Liver (tissue), 9 donors: Measurements from ENCODE around the gene MCF2L2. TPM values are rescaled to one million over a fixed set of nuclear protein-coding genes. Genes with fewer than 3 reads are reported as not detected.

Experiments used
- DNase-seq: peaks from one replicate; pipeline ENCODE4 v3.0.0-alpha.2; 2017; ENCODE audit warnings: low spot score
- H3K27ac ChIP-seq, 2 donors: one replicate each; pipeline ENCODE4 v1.7.0; 2013; ENCODE audit warnings: inconsistent platforms in 2 of 2, low read length in 2 of 2, control low read depth in 1 of 2, low read depth in 1 of 2, mild to moderate bottlenecking in 1 of 2
- H3K27me3 ChIP-seq, 4 donors: one replicate each; pipeline versions ENCODE4 v1.6.1 to v1.7.0; 2013; ENCODE audit warnings: low read length in 3 of 4, inconsistent platforms in 1 of 4, mild to moderate bottlenecking in 1 of 4, moderate library complexity in 1 of 4; ENCODE audit not compliant: control insufficient read depth in 4 of 4, insufficient read depth in 4 of 4
- H3K36me3 ChIP-seq, 4 donors: one replicate each; pipeline versions ENCODE4 v1.6.1 to v1.7.0; 2013; ENCODE audit warnings: low read length in 3 of 4, mild to moderate bottlenecking in 3 of 4, low read depth in 1 of 4, moderate library complexity in 1 of 4; ENCODE audit not compliant: control insufficient read depth in 4 of 4, insufficient read depth in 3 of 4
- H3K4me1 ChIP-seq, 4 donors: one replicate each; pipeline versions ENCODE4 v1.6.1 to v1.7.0; 2013; ENCODE audit warnings: low read length in 3 of 4, mild to moderate bottlenecking in 3 of 4, moderate library complexity in 1 of 4; ENCODE audit not compliant: control insufficient read depth in 4 of 4, insufficient read depth in 4 of 4
- H3K4me3 ChIP-seq, 3 donors: one replicate each; pipeline versions ENCODE4 v1.6.1 to v1.7.0; 2013; ENCODE audit warnings: low read length in 3 of 3, control low read depth in 1 of 3, low read depth in 1 of 3, mild to moderate bottlenecking in 1 of 3
- H3K9ac ChIP-seq, 2 donors: one replicate each; pipeline ENCODE4 v1.7.0; 2013; ENCODE audit warnings: low read length in 2 of 2, mild to moderate bottlenecking in 2 of 2, moderate library complexity in 2 of 2, control low read depth in 1 of 2, low read depth in 1 of 2
- H3K9me3 ChIP-seq, 4 donors: one replicate each; pipeline versions ENCODE4 v1.6.1 to v1.7.0; 2013; ENCODE audit warnings: low read length in 3 of 4; ENCODE audit not compliant: control insufficient read depth in 4 of 4
- ATF3 ChIP-seq: IDR thresholded peaks from 2 replicates; pipeline ENCODE4 v1.6.1; 2016; ENCODE audit warnings: antibody characterized with exemption
- CTCF ChIP-seq: fragments of 150-350 bp; IDR thresholded peaks from 2 replicates; pipeline ENCODE4 v1.5.1; 2017; ENCODE audit warnings: improper control_type of control experiment, low read depth, low read length; ENCODE audit not compliant: missing input control
- EGR1 ChIP-seq, 2 donors: IDR thresholded peaks; 2 replicates each; pipeline ENCODE4 v1.6.1; 2016 to 2018; ENCODE audit warnings: antibody characterized with exemption in 2 of 2, low read depth in 2 of 2
- FOXA1 ChIP-seq: IDR thresholded peaks from 2 replicates; pipeline ENCODE4 v1.6.1; 2016; ENCODE audit warnings: antibody characterized with exemption
- FOXA2 ChIP-seq: IDR thresholded peaks from 2 replicates; pipeline ENCODE4 v1.6.1; 2016; ENCODE audit warnings: antibody characterized with exemption
- HNF4A ChIP-seq, 2 donors: conservative IDR thresholded peaks; 2 replicates each; pipeline ENCODE4 v1.6.1; 2016; ENCODE audit warnings: antibody characterized with exemption in 2 of 2, mild to moderate bottlenecking in 2 of 2
- HNF4G ChIP-seq: IDR thresholded peaks from 2 replicates; pipeline ENCODE4 v1.6.1; 2016; ENCODE audit warnings: antibody characterized with exemption
- JUND ChIP-seq, 2 donors: IDR thresholded peaks; 2 replicates each; pipeline ENCODE4 v1.6.1; 2016; ENCODE audit warnings: antibody characterized with exemption in 2 of 2
- NR2F2 ChIP-seq: IDR thresholded peaks from 2 replicates; pipeline ENCODE4 v1.6.1; 2016; ENCODE audit warnings: antibody characterized with exemption
- RAD21 ChIP-seq, 2 donors: IDR thresholded peaks; 2 replicates each; pipeline ENCODE4 v1.6.1; 2016; ENCODE audit warnings: antibody characterized with exemption in 2 of 2, mild to moderate bottlenecking in 2 of 2
- SP1 ChIP-seq: IDR thresholded peaks from 2 replicates; pipeline ENCODE4 v1.6.1; 2018; ENCODE audit warnings: antibody characterized with exemption, mild to moderate bottlenecking
- TAF1 ChIP-seq: conservative IDR thresholded peaks from 2 replicates; pipeline ENCODE4 v1.6.1; 2016; ENCODE audit warnings: antibody characterized with exemption, mild to moderate bottlenecking
- YY1 ChIP-seq: IDR thresholded peaks from 2 replicates; pipeline ENCODE4 v1.6.1; 2016; ENCODE audit warnings: antibody characterized with exemption, mild to moderate bottlenecking
- ZBTB33 ChIP-seq: IDR thresholded peaks from 2 replicates; pipeline ENCODE4 v1.6.1; 2016; ENCODE audit warnings: antibody characterized with exemption
- WGBS: extraction: QIAGEN DNeasy Blood & Tissue Kit; methylation state at CpG from one replicate; pipeline ENCODE4 v1.1.7; 2013; 5-methylcytosine and 5-hydroxymethylcytosine counted together
- polyA plus RNA-seq, 2 donors: library from polyadenylated mRNA; stranded (reverse) in 1 of 2; unstranded in 1 of 2; fragments of 200-250 nt in 1 of 2; fragments of >200 nt in 1 of 2; fragmentation: Nextera tagmentation in 1 of 2; extraction: Ambion mirVana in 1 of 2; gene quantifications; one replicate each; pipeline versions ENCODE4 v1.2.1 to v1.2.3, GENCODE V29; 2013 to 2015
- total RNA-seq, 2 donors: library from RNA; depleted of rRNA; stranded (reverse); fragments of >200 nt; gene quantifications; one replicate each; pipeline ENCODE4 v1.2.3, GENCODE V29; 2014
- TF ChIP-seq, protein P1 (sequence below): IDR thresholded peaks from 2 replicates; pipeline ENCODE4 v1.6.1; 2016; ENCODE audit warnings: antibody characterized with exemption
- donor health status: healthy.
- donor health status: healthy.
- donor health status: healthy.
- donor health status: healthy.
- donor health status: healthy.

Gene MCF2L2
- total and polyA plus RNA-seq, 4 donors = 0.02 to 0.47 (median 0.17) TPM; not detected in 1

- Histone ChIP-seq H3K4me3 (no peak overlapping the region), H3K36me3 (no peaks in the 10 kb centered on the region), H3K9me3 (no peaks in the 10 kb centered on the region), H3K9ac (no peak overlapping the region), H3K4me1 (no peaks in the 10 kb centered on the region), H3K27me3 (peaks cover 0 to 5% (median 0%) of the 10 kb centered on the region in 4 donors), H3K27ac (no peak overlapping the region)
- no peak for TF ChIP-seq JUND (IDR thresholded peaks at IDR 0.05)
- TF ChIP-seq FOXA2 = no peak
- no peak for TF ChIP-seq RAD21 (IDR thresholded peaks at IDR 0.05)
- TF ChIP-seq TAF1 = no peak
- no peak for TF ChIP-seq NR2F2
- TF ChIP-seq FOXA1 = no peak
- TF ChIP-seq SP1 = no peak
- no peak for TF ChIP-seq YY1
- TF ChIP-seq HNF4G = no peak
- TF ChIP-seq, protein P1, sequence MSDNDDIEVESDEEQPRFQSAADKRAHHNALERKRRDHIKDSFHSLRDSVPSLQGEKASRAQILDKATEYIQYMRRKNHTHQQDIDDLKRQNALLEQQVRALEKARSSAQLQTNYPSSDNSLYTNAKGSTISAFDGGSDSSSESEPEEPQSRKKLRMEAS = no peak
- no peak for TF ChIP-seq EGR1 (IDR thresholded peaks at IDR 0.05; ENCODE audit: low read depth in 2 of 2)
- TF ChIP-seq CTCF = no peak
- no peak for TF ChIP-seq ZBTB33
- no peak for TF ChIP-seq ATF3
- TF ChIP-seq HNF4A (conservative IDR thresholded peaks at IDR 0.05) = no peak
- no peak for DNase-seq
- WGBS = 97% methylated on average over 7 of the region's 7 CpGs
Observed at GRCh38 chr3:183338520-183338919, 89.9 kb downstream of the MCF2L2 start.

DNA sequence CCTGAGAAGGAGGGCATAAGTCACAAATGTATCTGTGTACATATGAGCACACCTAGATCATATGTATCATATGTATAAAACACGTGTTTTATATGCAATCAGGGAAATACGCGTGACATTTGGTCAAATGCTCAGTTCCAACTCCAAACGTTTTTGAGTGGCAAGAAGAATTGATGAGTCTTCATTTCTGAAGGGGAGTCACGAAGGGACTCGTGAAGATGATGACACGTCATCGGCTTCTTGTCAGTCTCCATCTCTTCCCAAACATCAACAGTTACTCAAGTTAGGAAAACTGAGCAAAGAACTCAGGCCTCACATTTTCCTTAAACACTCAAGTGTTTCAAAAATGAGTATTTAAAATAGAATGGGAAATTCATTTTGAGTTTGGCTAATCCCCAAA, 95.9 kb downstream of the MCF2L2 start:
- Histone ChIP-seq H3K36me3 (no peaks in the 10 kb centered on the region), H3K27ac (no peak overlapping the region), H3K9me3 (no peaks in the 10 kb centered on the region), H3K27me3 (peaks cover 0 to 2% (median 0%) of the 10 kb centered on the region in 4 donors), H3K4me1 (peaks cover 0 to 2% (median 0%) of the 10 kb centered on the region in 4 donors), H3K4me3 (no peak overlapping the region), H3K9ac (no peak overlapping the region)
- TF ChIP-seq CTCF = no peak
- TF ChIP-seq HNF4G = no peak
- TF ChIP-seq JUND (IDR thresholded peaks at IDR 0.05) = no peak
- TF ChIP-seq FOXA2 = no peak
- TF ChIP-seq TAF1 = no peak
- TF ChIP-seq ZBTB33 = no peak
- no peak for TF ChIP-seq ATF3
- TF ChIP-seq, protein P1 = no peak
- TF ChIP-seq NR2F2 = no peak
- TF ChIP-seq SP1 = no peak
- TF ChIP-seq EGR1 (IDR thresholded peaks at IDR 0.05; ENCODE audit: low read depth in 2 of 2) = no peak
- no peak for TF ChIP-seq HNF4A (conservative IDR thresholded peaks at IDR 0.05)
- 92% methylated on average over 8 of the region's 8 CpGs for WGBS
- DNase-seq = no peak
